HL-60 (cell line): ENCODE measurements around the gene TANGO2.

Source experiments
- POLR2AphosphoS5 ChIP-seq: IDR thresholded peaks from 2 replicates; pipeline ENCODE4 v1.6.1; 2012; ENCODE audit warnings: low read depth
- TF ChIP-seq, protein P1 (sequence below): IDR thresholded peaks from one replicate; pipeline ENCODE4 v1.5.1; 2011; ENCODE audit warnings: low read length, control low read depth, inconsistent platforms; ENCODE audit not compliant: insufficient read depth

DNA sequence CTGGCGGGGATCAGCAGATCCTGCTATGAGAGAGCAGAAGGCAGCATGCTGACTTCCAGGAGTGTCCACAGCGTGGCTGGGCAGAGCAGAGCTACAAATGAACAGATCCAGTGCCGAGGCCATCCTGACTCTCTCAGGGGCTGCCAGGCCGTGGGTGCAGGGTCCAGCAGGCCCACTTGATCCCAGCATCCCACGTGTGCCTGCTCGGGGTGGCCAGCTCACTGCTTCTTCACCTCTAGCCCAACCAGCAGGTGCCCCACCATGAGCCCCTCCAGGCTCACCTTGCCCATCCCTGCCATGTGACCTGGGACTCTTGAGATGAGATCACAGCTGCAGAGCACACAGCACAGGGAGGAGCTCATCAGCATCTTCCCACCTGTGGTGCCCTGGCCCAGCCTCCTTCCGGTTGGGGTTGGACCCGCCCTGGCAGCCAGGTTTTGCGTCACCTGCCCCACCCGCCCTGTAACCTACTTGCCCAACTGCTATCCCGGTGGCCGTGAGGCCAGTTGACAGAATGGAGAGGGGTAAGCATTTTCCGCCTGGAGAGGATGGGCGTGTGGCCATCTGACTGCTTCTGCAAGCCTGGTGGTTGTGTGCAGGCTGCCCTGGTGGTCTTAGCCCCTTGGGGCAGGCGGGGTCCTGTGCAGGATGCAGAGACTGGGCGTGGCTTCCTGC lies 11.0 kb downstream of the TANGO2 start:
- TF ChIP-seq, protein P1, sequence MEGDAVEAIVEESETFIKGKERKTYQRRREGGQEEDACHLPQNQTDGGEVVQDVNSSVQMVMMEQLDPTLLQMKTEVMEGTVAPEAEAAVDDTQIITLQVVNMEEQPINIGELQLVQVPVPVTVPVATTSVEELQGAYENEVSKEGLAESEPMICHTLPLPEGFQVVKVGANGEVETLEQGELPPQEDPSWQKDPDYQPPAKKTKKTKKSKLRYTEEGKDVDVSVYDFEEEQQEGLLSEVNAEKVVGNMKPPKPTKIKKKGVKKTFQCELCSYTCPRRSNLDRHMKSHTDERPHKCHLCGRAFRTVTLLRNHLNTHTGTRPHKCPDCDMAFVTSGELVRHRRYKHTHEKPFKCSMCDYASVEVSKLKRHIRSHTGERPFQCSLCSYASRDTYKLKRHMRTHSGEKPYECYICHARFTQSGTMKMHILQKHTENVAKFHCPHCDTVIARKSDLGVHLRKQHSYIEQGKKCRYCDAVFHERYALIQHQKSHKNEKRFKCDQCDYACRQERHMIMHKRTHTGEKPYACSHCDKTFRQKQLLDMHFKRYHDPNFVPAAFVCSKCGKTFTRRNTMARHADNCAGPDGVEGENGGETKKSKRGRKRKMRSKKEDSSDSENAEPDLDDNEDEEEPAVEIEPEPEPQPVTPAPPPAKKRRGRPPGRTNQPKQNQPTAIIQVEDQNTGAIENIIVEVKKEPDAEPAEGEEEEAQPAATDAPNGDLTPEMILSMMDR = no peak
- TF ChIP-seq POLR2AphosphoS5 = no peak
